ENCODE data around the gene C1QTNF6. TPM values are rescaled to one million over a fixed set of nuclear protein-coding genes. Genes with fewer than 3 reads are reported as not detected.

Gene C1QTNF6
- total and polyA plus RNA-seq, 2 of the 4 experiments (the other 2 are of a cell fraction): 1.1 to 10.9 TPM

DNA sequence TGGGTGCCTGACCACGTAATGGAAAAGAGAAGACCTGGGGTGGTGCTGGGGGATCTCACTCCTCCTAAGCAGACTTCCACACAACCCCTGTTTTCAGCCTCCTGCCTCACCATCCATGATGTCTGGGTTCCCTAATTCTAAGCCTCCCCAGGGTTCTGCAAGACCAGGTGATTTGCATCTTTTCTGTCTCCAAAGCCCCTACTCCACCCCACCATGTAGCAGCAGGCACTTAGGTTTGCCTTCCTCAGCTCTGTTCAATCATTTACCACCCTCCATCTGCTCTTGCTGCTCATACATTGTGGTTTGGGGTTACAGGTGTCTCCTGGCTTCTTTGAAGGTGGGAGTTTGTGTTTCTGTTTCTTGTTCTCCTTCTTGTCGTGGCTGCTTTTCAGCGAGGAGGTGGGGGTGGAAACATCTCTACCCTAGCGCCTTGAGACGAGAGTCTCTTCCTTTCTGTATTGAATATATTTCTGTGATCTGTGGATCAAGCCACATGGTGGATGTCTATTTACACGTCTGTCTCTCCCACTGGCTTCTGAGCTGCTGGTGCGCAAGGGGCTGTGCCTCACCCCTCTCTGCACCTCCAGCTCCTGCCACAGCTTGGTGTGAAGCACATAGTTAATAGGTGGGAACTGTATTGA lies 30.8 kb upstream of the C1QTNF6 start:
- Histone ChIP-seq H2AK5ac (ENCODE audit: low read depth, low read length) (no peak overlapping the region), H3K36me3 (ENCODE audit: control insufficient read depth, insufficient read depth, low read length) (no peaks in the 10 kb centered on the region), H3K18ac (ENCODE audit: low read depth, low read length) (no peak overlapping the region), H2BK20ac (ENCODE audit: low read depth, low read length) (no peak overlapping the region), H2BK5ac (ENCODE audit: low read depth, low read length, poor library complexity, severe bottlenecking) (no peak overlapping the region), H3K4ac (ENCODE audit: low read depth, low read length) (no peak overlapping the region), H3K4me3 (ENCODE audit: insufficient read depth, low read depth, low read length) (no peak overlapping the region), H3K27me3 (ENCODE audit: control insufficient read depth, insufficient read depth, low read length) (peaks cover 42% of the 10 kb centered on the region), H2BK15ac (ENCODE audit: low read depth, low read length) (no peak overlapping the region), H3K9me3 (ENCODE audit: control insufficient read depth, insufficient read depth, low read length) (peaks cover 6% of the 10 kb centered on the region), H4K91ac (ENCODE audit: insufficient read depth, low read depth, low read length) (no peak overlapping the region), H3K4me2 (ENCODE audit: low read depth, low read length) (no peak overlapping the region), H4K5ac (ENCODE audit: low read depth, low read length) (no peak overlapping the region), H4K20me1 (ENCODE audit: insufficient read depth, low read length) (no peaks in the 10 kb centered on the region), H3K9ac (ENCODE audit: low read depth, low read length) (no peak overlapping the region), H3K79me1 (ENCODE audit: low read depth in 1 of 2, low read length in 2 of 2) (no peaks in the 10 kb centered on the region), H3K23ac (ENCODE audit: low read depth, low read length) (no peak overlapping the region), H3K27ac (ENCODE audit: insufficient read depth, low read length) (no peak overlapping the region), H3K4me1 (ENCODE audit: control insufficient read depth, insufficient read depth, low read length) (no peaks in the 10 kb centered on the region), H3K9me1 (ENCODE audit: insufficient read depth, low read length) (no peaks in the 10 kb centered on the region), H2AK9ac (replicated peaks; ENCODE audit: low read depth, low read length, poor library complexity) (no peak overlapping the region), H4K8ac (ENCODE audit: low read depth in 2 of 2, low read length in 2 of 2) (no peak overlapping the region), H2BK120ac (ENCODE audit: low read depth, low read length) (no peak overlapping the region), H2AFZ (replicated peaks; ENCODE audit: low read length, poor library complexity) (no peak overlapping the region), H3K14ac (replicated peaks; ENCODE audit: low read depth, low read length) (no peak overlapping the region), H3K56ac (ENCODE audit: extremely low read depth, insufficient read depth, low read length) (no peak overlapping the region)
- ATAC-seq (ENCODE audit: low read depth): no peak
- no TSS peak for BruUV-seq (replicated peaks)
- WGBS, 2 experiments (ENCODE audit: extremely low coverage in 2 of 2, insufficient read length in 1 of 2): no CpG with 5 or more reads among the region's 7 CpGs
- dilution Hi-C loops (cut with HindIII; ENCODE audit: low sequenced_read_pairs, unreplicated experiment): no loop called here
- in situ Hi-C loops (cut with MboI; ENCODE audit: low sequenced_read_pairs): no loop called here
- ChIA-PET CTCF (interaction anchor here (1.1 kb wide), 1 partner anchor 11 kb away, joined by 3 read pairs; no protein-coding TSS in a partner anchor), POLR2A (ENCODE audit: unreplicated experiment) (no interaction called here)
- TF ChIP-seq ELK1 (IDR thresholded peaks at IDR 0.05; ENCODE audit: borderline replicate concordance, low read depth, low read length) (no peak), POLR2A (IDR thresholded peaks at IDR 0.05; ENCODE audit: low read depth, low read length) (no peak), RAD21 (IDR thresholded peaks at IDR 0.05; ENCODE audit: low read length) (no peak), BHLHE40 (IDR thresholded peaks at IDR 0.05; ENCODE audit: low read depth, low read length) (no peak), MAFK (IDR thresholded peaks at IDR 0.05; ENCODE audit: low read depth, low read length) (no peak), RCOR1 (IDR thresholded peaks at IDR 0.05; ENCODE audit: insufficient replicate concordance, low read length) (no peak), SMC3 (IDR thresholded peaks at IDR 0.05; ENCODE audit: low read depth, low read length) (no peak), CEBPB (IDR thresholded peaks at IDR 0.05; ENCODE audit: low read depth, low read length) (no peak), USF2 (IDR thresholded peaks at IDR 0.05; ENCODE audit: low read depth, low read length) (no peak)
- DNase-seq: no peak
- intact Hi-C loops (cut with micrococcal nuclease): no loop called here
